GM13977 (cell line): ENCODE results near the gene DCUN1D1.
A peak's percentile ranks its signal among the peaks of the same experiment; 100 is the strongest.

Experiments
- DNase-seq: peaks from one replicate; pipeline ENCODE4 v3.0.0; 2012; ENCODE audit warnings: low spot score
- in situ Hi-C: fragments of 300-500 bp; cut with MboI; formaldehyde crosslinking; loops from one replicate; pipeline ENCODE4 v1.12.0; 2022; ENCODE audit warnings: low sequenced_read_pairs, low pct_unique_long_range_greater_than_20kb, mixed read lengths, inconsistent platforms; ENCODE audit not compliant: unreplicated experiment
- TF ChIP-seq, protein P1 (sequence below): IDR thresholded peaks from 2 replicates; pipeline ENCODE4 v1.5.1; 2012; ENCODE audit warnings: mild to moderate bottlenecking, control low read depth; ENCODE audit not compliant: insufficient read depth; ENCODE audit errors: extremely low read depth, missing control alignments

Gene DCUN1D1

DNA sequence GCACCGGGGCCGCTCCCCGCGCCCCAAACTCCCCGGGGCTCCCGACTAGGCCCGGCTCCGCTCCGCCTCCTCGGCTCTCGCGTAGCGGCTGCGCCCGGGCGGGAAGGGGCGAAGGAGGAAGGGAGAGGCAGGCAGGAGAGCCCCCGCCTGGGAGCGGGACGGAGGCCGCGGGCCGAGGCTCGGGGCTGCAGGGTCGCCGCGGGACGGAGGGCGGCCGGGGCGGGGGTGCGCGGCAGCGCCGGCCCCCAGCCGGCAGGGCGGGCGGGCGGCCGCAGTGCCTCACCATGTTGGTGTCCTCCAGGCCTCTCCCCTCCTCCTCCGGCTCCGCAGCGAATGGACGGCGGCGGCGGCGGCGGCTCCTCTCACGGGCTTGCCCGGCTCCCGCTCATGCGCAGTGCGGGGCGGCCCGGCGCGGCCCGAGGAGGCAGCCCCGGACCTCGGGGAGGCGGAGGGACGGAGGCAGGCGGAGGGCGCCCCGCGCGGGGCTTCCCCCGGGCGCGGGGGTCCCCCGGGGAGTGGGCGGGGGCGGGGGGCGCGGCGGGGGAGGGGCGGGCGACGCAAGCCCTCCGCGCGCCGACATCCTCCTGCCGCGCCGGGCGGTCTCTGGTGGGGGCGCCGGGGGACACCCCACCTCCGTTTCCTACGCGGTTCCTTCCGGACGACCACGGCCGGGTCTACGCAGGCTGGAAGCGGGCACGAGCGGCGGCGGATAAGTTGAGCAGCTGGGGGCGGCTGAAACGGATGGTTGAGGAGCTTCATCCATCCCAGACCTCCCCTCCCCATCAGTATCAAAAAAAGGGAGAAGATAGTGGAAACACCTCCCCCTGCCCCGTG, at the start of gene DCUN1D1:
Gene DCUN1D1 (minus strand): TSS at position 335 of the 834 bp plus-strand sequence. CDS start 49 bp downstream, at position 286.
- TF ChIP-seq, protein P1, sequence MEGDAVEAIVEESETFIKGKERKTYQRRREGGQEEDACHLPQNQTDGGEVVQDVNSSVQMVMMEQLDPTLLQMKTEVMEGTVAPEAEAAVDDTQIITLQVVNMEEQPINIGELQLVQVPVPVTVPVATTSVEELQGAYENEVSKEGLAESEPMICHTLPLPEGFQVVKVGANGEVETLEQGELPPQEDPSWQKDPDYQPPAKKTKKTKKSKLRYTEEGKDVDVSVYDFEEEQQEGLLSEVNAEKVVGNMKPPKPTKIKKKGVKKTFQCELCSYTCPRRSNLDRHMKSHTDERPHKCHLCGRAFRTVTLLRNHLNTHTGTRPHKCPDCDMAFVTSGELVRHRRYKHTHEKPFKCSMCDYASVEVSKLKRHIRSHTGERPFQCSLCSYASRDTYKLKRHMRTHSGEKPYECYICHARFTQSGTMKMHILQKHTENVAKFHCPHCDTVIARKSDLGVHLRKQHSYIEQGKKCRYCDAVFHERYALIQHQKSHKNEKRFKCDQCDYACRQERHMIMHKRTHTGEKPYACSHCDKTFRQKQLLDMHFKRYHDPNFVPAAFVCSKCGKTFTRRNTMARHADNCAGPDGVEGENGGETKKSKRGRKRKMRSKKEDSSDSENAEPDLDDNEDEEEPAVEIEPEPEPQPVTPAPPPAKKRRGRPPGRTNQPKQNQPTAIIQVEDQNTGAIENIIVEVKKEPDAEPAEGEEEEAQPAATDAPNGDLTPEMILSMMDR = peak; percentile 10
- in situ Hi-C loops = no loop called here
- DNase-seq = peak; percentile 98

DNA sequence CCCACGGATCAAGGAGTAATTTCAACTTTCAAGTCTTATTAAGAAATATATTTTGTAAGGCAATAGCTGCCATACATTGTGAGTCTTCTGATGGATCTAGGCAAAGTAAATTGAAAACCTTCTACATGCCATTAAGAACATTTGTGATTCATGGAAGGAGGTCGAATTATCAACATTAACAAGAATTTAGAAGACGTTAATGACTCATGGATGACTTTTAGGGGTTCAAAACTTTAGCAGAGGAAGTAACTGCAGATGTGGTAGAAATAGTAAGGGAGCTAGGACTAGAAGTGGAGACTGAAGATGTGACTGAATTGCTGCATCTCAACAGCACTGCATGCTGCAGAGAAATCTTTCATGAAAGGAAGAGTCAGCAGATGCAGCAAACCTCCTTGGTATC, 48.1 kb upstream of the DCUN1D1 start:
- TF ChIP-seq, protein P1 = no peak
- in situ Hi-C loops = no loop called here

DNA sequence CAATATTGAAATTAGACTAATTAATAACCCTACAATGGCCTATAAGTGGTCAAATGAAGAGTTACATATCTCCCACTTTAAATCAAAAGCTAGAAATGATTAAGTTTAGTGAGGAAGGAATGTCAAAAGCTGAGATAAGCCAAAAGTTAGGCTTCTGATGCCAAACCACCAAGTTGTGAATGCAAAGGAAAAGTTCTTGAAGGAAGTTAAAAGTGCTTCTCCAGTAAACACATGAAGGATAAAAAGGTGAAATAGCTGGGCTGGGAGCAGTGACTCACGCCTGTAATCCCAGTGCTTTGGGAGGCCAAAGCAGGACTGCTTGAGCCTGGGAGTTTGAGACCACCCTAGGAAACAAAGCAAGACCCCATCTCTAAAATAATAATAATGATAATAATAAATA, 46.9 kb upstream of the DCUN1D1 start:
- TF ChIP-seq, protein P1 = no peak
- in situ Hi-C loops = no loop called here
- no peak for DNase-seq

More for the DNA sequence above, 48.1 kb upstream of the DCUN1D1 start:
- DNase-seq = no peak

DNA sequence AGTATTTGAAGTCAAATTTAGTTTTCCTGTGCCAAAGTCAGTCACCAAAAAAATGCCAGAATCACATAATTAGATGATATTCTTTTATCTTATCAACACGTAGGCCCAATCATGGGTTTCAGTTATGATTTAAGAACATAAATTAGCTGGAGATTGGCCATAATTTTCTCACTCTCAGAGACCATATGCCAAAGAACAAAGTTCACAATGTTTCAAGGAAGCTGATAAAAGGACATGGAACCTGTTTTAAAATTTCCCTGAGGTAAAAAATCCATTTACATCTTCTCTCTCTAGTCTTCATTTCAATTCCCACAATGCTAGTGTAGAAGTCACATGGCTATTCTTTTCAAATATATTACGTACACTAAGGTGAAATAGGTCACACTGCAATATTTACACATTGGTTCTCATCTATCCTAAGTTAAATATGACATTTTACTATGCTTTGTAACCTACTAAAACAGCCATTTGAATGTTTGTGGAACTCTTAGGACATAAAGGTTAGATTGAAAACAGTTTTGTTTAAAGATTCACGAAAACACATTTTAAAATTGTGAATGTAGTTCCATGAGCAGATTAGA, 42.7 kb upstream of the DCUN1D1 start:
- TF ChIP-seq, protein P1 = no peak

DNA sequence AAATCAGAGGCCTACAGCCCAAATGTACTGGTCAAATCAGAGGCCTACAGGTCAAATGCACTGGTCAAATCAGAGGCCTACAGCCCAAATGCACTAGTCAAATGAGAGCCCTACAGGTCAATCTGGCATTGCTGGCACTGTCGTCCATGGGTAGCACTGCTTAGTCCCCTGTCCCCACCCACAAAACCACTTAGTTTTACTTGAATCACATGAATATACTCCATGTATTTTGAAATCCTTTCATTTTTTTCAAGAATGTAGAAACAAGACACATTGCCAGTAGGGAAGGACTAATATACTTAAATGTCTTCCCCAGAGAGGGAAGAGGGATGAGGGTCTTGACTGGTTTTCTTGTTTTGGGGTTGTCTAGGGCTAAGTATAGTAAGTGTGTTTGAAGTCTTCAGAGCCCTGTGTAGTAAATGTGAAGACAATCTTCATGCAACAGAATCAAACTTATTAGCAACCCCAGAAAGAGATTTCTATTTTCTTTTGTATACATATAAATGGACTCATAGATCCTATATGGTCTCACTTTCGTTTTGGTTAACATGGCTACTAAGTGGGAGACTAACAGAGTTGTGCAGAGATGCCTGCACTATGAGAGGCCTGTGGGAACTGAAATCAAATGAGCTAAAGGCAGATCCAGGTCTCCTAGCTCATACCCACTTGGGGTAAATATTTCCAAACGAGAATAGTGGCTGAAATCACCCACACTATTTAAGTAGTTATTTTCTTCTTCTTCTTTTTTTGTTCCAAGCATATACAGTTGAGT, 38.3 kb upstream of the DCUN1D1 start:
- in situ Hi-C loops = no loop called here
- TF ChIP-seq, protein P1 = no peak
- no peak for DNase-seq

More for the DNA sequence above, 42.7 kb upstream of the DCUN1D1 start:
- no peak for DNase-seq
- in situ Hi-C loops = no loop called here

DNA sequence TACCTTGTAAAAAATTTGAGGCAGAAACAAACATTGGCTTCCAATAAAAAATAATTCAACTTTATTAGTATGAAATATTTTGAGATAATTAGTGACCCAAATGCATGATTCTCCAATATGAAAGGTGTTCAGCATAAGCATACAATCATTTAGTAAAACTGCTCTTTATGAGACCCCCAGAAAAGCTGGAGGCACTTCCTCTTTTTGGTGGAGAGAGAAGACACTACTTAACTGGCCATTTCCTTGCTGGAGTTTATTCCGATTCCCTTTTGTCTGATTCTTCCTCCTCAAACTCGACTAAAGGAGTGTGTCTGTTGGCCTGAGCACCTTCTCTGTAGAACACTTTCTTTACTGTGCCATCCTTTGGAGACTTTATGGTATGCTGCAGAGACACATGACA, 34.8 kb upstream of the DCUN1D1 start:
- TF ChIP-seq, protein P1 = no peak
- DNase-seq = no peak
- in situ Hi-C loops = no loop called here
